GM10847 (cell line): Measurements from ENCODE around the gene CEP128.

Experiments used
- POLR2A ChIP-seq: IDR thresholded peaks from 2 replicates; pipeline ENCODE4 v1.6.1; 2011; ENCODE audit not compliant: insufficient read length; ENCODE audit errors: extremely low read depth

The CEP128 gene

DNA sequence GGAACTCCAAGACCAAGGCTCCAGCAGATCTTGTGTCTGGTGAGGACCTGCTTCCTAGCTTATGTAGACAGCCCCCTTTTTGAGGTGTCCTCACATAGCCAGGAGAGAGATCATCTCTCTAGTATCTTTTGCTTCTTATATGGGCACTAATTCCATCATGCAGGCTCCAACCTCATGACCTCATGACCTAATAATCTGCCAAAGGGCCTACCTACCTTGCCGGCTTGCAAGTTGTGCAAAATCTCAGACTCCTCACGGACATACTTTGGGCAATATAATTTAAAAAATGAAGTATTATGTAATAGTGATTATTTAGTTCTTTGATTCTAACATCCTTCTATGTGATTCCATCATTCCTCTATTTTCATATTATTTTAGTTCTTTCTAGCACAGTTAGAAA is 397.2 kb downstream of the CEP128 start:
- no peak for TF ChIP-seq POLR2A

DNA sequence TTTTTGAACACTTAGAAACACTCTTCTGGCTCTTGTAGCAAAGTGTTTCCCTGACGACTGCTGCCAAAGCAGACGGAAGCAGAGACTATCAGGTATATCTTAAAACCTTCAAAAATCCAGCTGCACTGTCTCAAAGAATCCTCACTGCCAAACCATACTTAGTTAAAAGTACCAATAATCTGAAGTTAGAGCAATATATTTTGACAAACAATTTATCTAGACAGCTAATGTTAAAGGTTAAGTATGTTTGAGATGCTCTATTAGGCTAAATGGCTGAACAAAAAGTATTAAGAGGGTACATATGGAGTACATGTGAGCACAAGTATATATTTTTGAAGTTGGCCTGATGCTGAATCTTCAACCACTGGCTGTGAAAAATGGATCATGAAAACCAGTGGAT is 398.3 kb downstream of the CEP128 start:
- no peak for TF ChIP-seq POLR2A

DNA sequence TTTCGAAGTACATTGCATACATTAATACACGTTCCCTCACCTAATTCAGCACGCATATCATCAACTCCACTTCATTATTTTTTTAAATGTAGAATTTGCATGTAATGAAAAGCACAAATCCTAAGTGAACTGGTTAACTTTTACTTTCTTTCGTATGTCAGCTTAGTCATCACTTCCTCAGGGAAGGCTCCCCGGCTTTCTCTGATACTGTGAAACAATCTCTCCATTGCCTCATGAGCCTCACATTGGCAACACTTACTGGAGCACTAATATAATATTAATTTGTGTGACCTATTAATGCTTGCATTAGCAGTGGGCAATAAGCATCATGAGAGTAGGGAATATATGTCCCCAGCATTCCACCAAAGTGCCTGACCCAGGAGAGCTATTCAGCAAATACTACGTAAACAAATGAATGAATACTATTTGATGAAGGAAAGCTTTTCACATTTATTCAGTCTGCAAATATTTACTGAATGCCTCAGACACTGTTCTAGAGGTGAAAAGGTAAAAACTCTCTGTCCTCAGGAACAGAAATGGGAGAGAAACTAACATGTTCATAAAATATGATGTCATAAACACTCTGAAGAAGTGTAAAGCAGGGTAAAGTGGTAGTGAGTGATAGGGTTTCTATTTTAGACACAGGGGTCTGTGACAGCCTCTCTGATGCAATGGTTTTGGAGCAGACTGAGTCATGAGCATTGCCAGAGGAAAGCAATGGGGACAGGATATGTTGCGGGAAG is 402.7 kb downstream of the CEP128 start:
- TF ChIP-seq POLR2A = no peak

DNA sequence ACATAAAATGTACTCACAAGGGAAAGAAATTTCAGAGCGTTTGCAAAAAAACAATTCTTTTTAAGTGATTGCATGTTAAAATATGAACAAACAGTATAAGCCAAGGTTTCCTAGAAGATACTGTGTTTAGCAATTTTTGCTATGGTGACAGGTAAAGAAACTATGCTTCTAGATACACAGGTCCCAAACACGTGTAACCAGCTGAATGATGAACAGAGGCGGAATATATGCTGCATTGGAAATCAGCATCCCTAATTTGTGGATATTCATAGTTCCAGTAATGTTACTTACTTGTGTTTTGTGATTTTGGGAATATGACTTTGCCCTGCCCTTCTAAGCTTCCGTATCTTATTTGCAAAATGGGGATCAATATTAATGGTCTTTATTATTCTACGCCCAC is 403.9 kb downstream of the CEP128 start:
- no peak for TF ChIP-seq POLR2A

DNA sequence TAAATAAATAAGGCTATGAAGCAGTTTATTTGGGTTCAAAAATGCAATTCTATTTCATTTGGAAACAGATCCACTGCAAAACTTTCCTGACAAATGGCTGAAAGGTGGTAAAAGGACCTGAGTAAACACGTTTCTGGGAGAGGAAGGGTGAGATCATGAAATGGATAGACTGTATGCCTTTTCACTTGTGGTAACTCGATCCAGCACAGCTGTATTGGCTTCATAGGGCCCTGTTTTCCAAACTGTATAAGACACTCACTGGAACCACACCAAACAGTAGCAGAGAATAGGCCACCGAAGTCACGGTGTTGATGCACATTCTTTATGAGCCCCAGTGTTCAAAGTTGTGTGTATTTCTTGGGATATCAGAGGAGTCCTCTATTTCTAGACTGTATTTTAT is 405.1 kb downstream of the CEP128 start:
- no peak for TF ChIP-seq POLR2A

DNA sequence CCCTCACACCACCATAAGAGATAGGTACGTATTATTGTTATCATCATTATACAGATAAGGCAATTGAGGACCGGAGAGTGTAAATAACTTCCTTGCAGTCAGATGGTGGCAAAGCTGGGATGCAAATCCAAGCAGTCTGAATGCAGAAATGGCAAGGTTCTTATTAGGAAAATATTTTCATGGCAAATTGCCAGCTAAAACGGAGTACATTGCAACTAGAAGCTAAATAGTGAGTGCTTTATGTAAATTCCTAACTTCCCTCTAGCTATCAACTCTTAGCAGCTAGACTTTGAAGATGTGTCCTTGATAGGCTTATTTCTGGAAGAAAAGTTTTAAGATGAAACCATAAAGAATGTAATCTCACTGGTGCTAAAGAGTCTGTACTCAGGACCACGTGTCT is 406.4 kb downstream of the CEP128 start:
- TF ChIP-seq POLR2A = no peak

DNA sequence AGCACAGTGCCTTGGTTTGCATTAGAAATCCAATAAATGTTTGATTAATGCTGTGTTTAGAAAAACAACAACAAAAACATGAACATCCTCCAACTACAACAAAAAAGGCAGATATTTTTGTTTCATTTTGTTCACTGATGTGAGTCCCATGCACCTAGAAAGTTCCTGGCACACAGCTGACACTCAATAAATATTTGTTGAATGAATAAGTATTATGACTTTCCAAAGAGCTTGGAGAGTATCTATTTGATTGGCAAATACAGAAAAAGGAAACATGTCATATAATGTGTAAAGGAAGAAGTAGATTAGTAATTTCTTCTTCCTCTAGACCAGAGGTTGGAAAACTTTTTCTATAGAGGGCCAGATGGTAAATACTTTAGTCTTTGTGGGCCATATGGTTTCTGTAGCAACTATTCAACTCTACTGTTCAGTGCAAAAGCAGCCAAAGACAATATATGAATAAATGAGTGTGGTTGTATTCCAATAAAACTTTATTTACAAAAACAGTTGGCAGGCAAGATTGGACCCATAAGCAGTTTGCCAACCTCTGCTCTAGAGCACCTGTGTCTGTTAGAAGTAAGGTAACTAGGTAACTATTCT is 417.9 kb downstream of the CEP128 start:
- TF ChIP-seq POLR2A = no peak

DNA sequence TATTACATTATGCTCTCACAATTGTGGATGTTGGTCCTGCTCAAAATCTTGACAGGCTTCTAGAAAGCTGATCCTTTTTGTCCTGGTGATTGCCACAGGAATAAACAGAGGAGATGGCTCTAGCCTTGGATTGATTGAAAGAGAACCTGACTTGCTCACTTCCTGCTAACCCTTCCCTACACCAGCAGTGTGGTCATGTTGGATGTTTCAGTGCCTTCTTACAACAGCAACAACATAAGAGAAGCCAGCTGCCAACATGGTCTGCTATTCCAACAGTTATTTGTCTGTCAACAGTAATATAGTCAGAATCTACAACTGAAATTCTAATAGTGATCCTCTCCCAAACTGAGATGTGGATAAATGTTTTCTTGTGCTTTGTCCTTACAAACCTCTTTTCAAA is 418.6 kb downstream of the CEP128 start:
- no peak for TF ChIP-seq POLR2A

DNA sequence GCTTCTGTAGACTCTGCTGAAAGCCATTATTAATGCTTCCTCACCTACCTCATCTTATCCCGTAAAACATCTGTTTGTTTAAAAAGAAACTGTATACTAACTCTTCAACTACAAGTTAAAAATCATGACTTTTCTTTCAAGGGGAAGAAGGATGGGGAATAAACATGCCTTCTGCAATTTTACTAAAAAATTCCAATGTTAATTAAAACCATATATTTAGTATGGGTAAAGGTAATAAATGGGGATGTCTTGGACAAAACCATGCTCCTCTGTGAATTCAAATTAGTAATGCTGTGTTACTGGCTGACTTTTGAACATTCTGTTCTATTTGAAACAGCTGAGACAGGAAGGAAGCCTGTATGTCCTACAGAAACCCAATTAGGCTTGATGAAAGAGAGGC is 419.1 kb downstream of the CEP128 start:
- TF ChIP-seq POLR2A = no peak

DNA sequence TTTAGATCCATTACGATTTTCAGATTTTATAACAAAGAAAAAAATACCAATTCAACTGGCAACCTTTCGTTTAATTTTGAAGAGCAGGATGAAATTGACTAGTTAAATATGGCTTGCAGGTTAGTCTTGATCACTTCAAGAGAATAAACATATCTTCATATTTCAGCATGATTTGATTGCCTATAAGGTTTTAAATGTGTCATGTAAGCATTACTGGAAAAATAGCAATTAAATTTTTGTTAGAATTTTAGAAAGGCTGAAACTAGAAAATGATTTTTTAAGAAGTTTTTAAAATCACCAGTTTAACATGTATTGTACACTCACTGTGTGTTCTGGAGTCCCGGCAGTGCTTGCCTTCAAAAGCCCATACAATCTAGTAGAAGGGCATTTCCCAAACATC is 420.1 kb downstream of the CEP128 start:
- TF ChIP-seq POLR2A = no peak

DNA sequence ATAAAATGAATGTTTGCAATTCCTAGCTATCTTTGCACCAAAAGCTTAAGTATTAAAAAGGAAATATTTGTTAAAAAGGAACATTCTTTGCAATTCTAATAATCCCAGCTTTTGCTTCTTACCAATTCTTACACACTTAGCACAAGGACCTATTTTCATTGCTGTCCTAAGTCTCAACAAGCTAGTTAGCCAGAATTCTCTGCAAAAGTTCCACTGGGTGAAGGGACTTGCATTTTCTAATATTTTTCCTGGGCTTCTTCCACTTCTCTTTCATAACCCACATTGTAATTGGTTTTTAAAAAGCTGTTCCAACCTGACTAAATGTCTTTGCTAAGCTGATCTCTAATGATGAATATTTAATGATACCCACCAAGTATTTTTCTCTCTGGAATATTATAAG is 422.5 kb downstream of the CEP128 start:
- TF ChIP-seq POLR2A = no peak

DNA sequence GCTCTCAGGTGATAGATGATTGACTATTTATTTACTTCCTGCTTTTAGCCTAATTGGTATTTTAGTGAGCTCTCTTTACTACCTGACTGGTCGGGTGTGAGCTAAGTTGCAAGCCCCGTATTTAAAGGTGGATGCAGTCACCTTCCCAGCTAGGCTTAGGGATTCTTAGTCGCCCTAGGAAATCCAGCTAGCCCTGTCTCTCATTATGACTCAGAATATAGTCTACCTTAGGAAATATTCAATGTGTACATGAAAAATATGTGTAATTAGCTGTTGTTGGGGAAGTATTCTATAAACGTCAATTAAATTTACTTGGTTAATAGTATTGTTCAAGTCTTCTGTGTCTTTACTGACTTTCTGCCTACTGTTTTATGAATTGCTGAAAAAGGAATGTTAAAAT is 423.4 kb downstream of the CEP128 start:
- TF ChIP-seq POLR2A = no peak

DNA sequence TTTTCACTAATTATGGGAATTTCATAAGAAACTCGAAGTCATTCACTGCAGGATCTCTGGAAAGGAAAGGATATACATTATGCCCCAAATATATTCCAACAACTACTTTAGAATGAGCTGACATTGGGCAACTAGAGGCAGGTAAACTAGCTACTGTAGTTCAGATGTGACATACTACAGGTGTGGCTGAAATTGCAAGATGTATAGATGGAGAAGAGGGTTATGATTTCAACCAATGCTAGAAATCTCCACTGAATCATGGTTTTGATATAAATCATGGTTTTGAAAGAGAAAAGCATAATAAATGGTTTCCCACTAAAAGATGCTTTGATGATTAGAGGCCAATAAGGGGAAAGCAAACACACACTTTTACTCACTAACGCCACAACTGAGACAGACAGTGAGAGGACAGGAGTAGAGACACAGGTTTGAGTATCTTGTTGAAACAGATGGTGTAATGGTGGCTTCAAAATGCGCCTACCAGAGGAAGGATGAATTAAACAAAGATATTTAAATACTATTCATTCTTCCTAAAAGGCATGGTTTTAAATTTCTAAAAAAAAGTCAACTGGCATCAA is 434.2 kb downstream of the CEP128 start:
- TF ChIP-seq POLR2A = no peak

DNA sequence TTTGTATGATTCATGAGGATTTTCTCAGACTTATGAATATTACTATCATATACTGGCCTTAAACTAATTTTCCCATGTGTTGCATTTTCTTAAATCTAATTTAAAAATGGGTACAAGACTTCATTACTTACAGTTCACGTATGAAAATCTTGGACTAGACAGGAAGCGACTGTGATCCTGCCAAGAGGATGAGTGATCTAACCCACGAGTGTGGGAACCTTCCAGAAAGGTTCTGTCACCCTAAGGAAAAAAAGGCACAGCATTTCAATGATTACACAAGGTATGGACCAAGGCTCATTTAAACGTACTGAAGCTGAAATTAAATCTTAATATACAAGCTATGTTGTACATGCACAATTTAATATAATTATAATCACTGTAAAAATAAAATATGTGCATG is 436.8 kb downstream of the CEP128 start:
- no peak for TF ChIP-seq POLR2A

DNA sequence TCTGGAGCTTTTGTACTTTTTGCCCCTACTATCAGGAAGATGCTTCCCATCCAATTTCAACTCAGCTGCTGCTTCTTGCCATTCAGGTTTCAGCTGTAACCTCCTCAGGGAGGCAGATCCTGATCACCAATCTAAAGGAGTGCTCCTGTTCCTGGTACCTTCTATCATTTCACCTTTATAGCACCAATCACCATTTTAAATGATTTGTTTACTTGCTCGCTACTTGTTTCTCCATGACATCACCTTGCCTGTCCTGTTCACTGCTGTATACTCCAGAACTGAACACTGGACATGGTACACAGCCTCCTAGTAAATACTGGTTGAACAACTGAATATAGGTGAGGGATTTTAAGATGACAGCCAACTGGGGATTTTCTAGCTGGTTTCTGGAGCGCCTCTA is 443.0 kb downstream of the CEP128 start:
- no peak for TF ChIP-seq POLR2A

DNA sequence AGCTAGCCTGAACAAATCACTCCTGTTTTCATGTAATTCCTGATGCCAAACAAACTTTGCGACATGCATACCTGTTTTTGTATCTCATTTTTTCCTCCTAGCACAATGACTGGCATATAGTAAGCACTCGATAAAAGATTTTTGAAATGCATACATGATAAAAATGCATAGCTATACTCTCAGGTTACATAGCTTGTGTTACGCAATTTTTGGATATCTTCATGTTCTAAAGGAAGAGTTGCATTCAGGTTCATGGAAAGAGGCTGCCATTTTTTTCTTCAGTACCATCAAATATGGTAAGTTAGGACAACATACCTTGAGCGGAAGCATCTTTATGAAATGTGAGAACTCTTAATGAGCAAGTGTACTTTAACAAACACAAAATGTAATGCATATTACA is 445.4 kb downstream of the CEP128 start:
- no peak for TF ChIP-seq POLR2A

DNA sequence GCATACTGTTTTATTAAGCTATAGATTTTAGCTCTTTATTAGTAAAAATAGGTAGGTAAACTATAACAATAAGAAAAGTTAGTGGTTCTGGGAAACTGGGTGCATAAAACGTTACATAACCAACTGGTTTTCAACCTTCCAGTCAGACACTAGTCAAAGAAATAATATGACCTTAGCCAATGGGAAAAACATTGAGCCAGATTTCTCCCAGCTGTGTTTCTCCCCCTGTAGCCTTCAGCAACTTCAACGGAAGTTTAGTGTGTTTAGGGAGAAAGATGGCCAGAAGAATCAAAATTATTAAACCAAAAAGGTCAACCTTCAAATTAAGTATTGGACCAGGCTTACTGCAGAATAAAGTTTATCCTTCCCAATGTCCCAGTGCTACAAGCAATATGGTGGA is 446.8 kb downstream of the CEP128 start:
- no peak for TF ChIP-seq POLR2A
